SK-N-SH (cell line): ENCODE measurements around the gene VRK2.

Source experiments
- CHD2 ChIP-seq: fragments of 150-350 bp; IDR thresholded peaks from 2 replicates; pipeline ENCODE4 v1.6.1; 2018; ENCODE audit warnings: low read length; ENCODE audit not compliant: partially characterized antibody
- FOXM1 ChIP-seq: IDR thresholded peaks from 2 replicates; pipeline ENCODE4 v1.4.0; 2012; ENCODE audit warnings: low read depth, mild to moderate bottlenecking
- GABPA ChIP-seq: IDR thresholded peaks from 2 replicates; pipeline ENCODE4 v1.4.0; 2012; ENCODE audit warnings: low read depth, mild to moderate bottlenecking
- RAD21 ChIP-seq: IDR thresholded peaks from 2 replicates; pipeline ENCODE4 v1.6.1; 2012; ENCODE audit warnings: mild to moderate bottlenecking, low read length
- RFX5 ChIP-seq: IDR thresholded peaks from 2 replicates; pipeline ENCODE4 v1.6.1; 2012; ENCODE audit warnings: mild to moderate bottlenecking, improper control_type of control experiment, low read length
- SMC3 ChIP-seq: IDR thresholded peaks from 2 replicates; pipeline ENCODE4 v1.6.1; 2012; ENCODE audit warnings: low read depth, low read length, improper control_type of control experiment
- TF ChIP-seq, protein P1 (sequence below): IDR thresholded peaks from 2 replicates; pipeline ENCODE4 v1.4.0; 2012; ENCODE audit warnings: low read depth
- TF ChIP-seq, protein P2 (sequence below): fragments of 200-600 bp; sonication (generic); IDR thresholded peaks from 2 replicates; pipeline ENCODE4 v1.6.1; 2017; ENCODE audit warnings: antibody characterized with exemption, mild to moderate bottlenecking, moderate library complexity
- TF ChIP-seq, protein P3 (sequence below): IDR thresholded peaks from 2 replicates; pipeline ENCODE4 v1.6.1; 2012; ENCODE audit warnings: mild to moderate bottlenecking, low read depth, low read length, moderate library complexity

DNA sequence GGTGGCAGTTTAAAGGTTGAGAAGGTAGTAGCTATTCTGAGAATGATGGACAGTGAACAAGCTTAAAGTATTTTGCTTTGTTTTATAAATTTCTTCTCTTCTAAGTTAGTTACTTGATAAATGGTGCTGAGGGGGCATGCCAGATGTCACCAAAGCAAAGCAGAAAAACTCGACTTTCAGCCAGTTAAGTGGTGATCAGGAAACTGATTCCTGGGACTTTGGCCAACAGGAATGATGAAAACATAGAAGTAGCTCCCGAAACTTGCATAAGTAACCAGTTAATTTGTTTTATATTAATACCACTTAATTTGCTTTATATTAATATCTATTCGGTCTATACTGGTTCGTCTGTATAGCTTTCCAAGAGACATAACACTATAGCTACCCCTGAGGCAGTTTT, 111.9 kb downstream of the VRK2 start:
- TF ChIP-seq SMC3 (no peak), CHD2 (no peak), FOXM1 (no peak), RAD21 (no peak), GABPA (no peak), RFX5 (no peak)
- TF ChIP-seq, protein P1, sequence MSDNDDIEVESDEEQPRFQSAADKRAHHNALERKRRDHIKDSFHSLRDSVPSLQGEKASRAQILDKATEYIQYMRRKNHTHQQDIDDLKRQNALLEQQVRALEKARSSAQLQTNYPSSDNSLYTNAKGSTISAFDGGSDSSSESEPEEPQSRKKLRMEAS: no peak
- TF ChIP-seq, protein P2, sequence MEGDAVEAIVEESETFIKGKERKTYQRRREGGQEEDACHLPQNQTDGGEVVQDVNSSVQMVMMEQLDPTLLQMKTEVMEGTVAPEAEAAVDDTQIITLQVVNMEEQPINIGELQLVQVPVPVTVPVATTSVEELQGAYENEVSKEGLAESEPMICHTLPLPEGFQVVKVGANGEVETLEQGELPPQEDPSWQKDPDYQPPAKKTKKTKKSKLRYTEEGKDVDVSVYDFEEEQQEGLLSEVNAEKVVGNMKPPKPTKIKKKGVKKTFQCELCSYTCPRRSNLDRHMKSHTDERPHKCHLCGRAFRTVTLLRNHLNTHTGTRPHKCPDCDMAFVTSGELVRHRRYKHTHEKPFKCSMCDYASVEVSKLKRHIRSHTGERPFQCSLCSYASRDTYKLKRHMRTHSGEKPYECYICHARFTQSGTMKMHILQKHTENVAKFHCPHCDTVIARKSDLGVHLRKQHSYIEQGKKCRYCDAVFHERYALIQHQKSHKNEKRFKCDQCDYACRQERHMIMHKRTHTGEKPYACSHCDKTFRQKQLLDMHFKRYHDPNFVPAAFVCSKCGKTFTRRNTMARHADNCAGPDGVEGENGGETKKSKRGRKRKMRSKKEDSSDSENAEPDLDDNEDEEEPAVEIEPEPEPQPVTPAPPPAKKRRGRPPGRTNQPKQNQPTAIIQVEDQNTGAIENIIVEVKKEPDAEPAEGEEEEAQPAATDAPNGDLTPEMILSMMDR: no peak
- TF ChIP-seq, protein P3, sequence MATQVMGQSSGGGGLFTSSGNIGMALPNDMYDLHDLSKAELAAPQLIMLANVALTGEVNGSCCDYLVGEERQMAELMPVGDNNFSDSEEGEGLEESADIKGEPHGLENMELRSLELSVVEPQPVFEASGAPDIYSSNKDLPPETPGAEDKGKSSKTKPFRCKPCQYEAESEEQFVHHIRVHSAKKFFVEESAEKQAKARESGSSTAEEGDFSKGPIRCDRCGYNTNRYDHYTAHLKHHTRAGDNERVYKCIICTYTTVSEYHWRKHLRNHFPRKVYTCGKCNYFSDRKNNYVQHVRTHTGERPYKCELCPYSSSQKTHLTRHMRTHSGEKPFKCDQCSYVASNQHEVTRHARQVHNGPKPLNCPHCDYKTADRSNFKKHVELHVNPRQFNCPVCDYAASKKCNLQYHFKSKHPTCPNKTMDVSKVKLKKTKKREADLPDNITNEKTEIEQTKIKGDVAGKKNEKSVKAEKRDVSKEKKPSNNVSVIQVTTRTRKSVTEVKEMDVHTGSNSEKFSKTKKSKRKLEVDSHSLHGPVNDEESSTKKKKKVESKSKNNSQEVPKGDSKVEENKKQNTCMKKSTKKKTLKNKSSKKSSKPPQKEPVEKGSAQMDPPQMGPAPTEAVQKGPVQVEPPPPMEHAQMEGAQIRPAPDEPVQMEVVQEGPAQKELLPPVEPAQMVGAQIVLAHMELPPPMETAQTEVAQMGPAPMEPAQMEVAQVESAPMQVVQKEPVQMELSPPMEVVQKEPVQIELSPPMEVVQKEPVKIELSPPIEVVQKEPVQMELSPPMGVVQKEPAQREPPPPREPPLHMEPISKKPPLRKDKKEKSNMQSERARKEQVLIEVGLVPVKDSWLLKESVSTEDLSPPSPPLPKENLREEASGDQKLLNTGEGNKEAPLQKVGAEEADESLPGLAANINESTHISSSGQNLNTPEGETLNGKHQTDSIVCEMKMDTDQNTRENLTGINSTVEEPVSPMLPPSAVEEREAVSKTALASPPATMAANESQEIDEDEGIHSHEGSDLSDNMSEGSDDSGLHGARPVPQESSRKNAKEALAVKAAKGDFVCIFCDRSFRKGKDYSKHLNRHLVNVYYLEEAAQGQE: no peak
